Mucosa of stomach (tissue), 1 donor: Measurements from ENCODE around the gene PEX12.
"Not testable (repeated sequence)": the region's sequence is repeated elsewhere in the genome, so short reads cannot be mapped to it uniquely, and the experiment has no call there.

Experiments used
- H3K27me3 ChIP-seq: one replicate; pipeline ENCODE4 v1.7.0; 2013; ENCODE audit warnings: mild to moderate bottlenecking, low read length; ENCODE audit not compliant: control insufficient read depth, insufficient read depth
- H3K36me3 ChIP-seq: one replicate; pipeline ENCODE4 v1.7.0; 2013; ENCODE audit warnings: low read length; ENCODE audit not compliant: control insufficient read depth, insufficient read depth
- H3K4me1 ChIP-seq: one replicate; pipeline ENCODE4 v1.7.0; 2013; ENCODE audit warnings: mild to moderate bottlenecking, low read length; ENCODE audit not compliant: control insufficient read depth, insufficient read depth
- H3K4me3 ChIP-seq: one replicate; pipeline ENCODE4 v1.7.0; 2013; ENCODE audit warnings: low read length
- H3K9ac ChIP-seq: one replicate; pipeline ENCODE4 v1.7.0; 2013; ENCODE audit warnings: mild to moderate bottlenecking, low read length, moderate library complexity
- H3K9me3 ChIP-seq: one replicate; pipeline ENCODE4 v1.7.0; 2013; ENCODE audit warnings: mild to moderate bottlenecking, low read length, moderate library complexity; ENCODE audit not compliant: control insufficient read depth
- donor health status: Pancreatic carcinoma.

PEX12 gene

DNA sequence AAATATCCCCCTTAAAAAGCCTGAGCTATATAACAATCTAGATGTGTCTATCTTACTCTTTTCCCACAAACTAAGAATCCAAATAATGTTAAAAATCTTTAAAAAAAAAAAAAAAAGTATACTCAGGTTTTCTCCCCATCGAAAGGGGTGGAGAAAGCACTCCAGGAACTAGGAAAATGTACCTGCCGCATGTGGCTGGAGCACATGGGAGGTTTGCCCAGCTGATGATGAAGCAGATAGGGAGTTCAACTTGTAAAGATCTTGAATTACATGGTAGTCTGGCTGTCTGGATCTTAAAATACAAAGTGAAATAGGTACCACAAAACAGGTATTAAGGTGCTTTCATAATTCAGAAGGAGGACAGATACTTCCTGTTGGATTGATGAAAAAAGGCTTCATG, 9.0 kb downstream of the PEX12 start:
- H3K9ac ChIP-seq, result no peak overlapping the region
- H3K9me3 ChIP-seq, result no peaks in the 10 kb centered on the region
- H3K27me3 ChIP-seq, result no peaks in the 10 kb centered on the region
- peaks cover 6% of the 10 kb centered on the region for H3K4me1 ChIP-seq
- H3K36me3 ChIP-seq, result no peaks in the 10 kb centered on the region
- H3K4me3 ChIP-seq, result no peak overlapping the region

GRCh38 chr17:35568561-35568960, 9.8 kb downstream of the PEX12 start:
- Histone ChIP-seq H3K36me3 (no peaks in the 10 kb centered on the region), H3K27me3 (no peaks in the 10 kb centered on the region), H3K9ac (peak overlapping the region; percentile 97), H3K4me1 (peaks cover 6% of the 10 kb centered on the region), H3K4me3 (peak overlapping the region; percentile 90), H3K9me3 (no peaks in the 10 kb centered on the region)

- no peak overlapping the region for H3K4me3 ChIP-seq
- H3K27me3 ChIP-seq, result no peaks in the 10 kb centered on the region
- peaks cover 6% of the 10 kb centered on the region for H3K4me1 ChIP-seq
- no peak overlapping the region for H3K9ac ChIP-seq
- H3K9me3 ChIP-seq, result no peaks in the 10 kb centered on the region
- H3K36me3 ChIP-seq, result no peaks in the 10 kb centered on the region
These were observed 11.4 kb downstream of the PEX12 start for GRCh38 chr17:35566968-35567367.

- not testable (repeated sequence) for H3K36me3 ChIP-seq, H3K9me3 ChIP-seq, H3K27me3 ChIP-seq, H3K4me3 ChIP-seq, H3K4me1 ChIP-seq, H3K9ac ChIP-seq
These were observed 15.2 kb downstream of the PEX12 start for GRCh38 chr17:35563181-35563580.

DNA sequence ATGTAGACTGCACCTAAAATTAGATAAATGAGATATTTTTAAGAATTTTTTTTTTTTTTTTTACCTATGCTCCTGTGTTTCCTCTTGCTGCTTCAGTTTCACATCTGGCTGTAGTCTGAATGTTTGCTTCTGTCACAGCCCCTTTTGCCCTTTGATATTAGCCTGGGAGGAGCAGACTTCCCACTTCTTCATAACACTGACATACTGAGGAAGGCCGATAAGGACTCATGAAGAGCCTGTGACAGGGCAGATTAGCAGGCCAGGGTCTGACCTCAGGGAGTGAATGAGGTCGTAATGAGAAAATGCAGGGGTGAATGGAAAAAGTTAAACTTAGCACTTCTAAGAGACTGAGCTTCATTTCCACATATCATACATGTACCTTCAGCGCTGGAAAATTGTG, 17.7 kb downstream of the PEX12 start, which contains the start of gene SLFN14:
Gene SLFN14, minus strand, starts transcription at position 117 of the 400 bp plus-strand sequence. CDS start 2,757 bp downstream, outside the sequence.
- Histone ChIP-seq H3K36me3 (no peaks in the 10 kb centered on the region), H3K27me3 (peaks cover 9% of the 10 kb centered on the region), H3K4me1 (no peaks in the 10 kb centered on the region), H3K9ac (no peak within 1 kb of the TSS), H3K4me3 (no peak within 1 kb of the TSS), H3K9me3 (no peaks in the 10 kb centered on the region)

- Histone ChIP-seq H3K27me3 (peaks cover 9% of the 10 kb centered on the region), H3K9ac (no peak overlapping the region), H3K4me3 (no peak overlapping the region), H3K9me3 (no peaks in the 10 kb centered on the region), H3K36me3 (no peaks in the 10 kb centered on the region), H3K4me1 (no peaks in the 10 kb centered on the region)
These were observed 18.7 kb downstream of the PEX12 start for GRCh38 chr17:35559495-35560210.

- Histone ChIP-seq H3K4me1 (no peaks in the 10 kb centered on the region), H3K36me3 (no peaks in the 10 kb centered on the region), H3K9ac (no peak overlapping the region), H3K4me3 (no peak overlapping the region), H3K9me3 (no peaks in the 10 kb centered on the region), H3K27me3 (peaks cover 9% of the 10 kb centered on the region)
These were observed 21.0 kb downstream of the PEX12 start for GRCh38 chr17:35557353-35557752.

GRCh38 chr17:35555691-35556090, 22.7 kb downstream of the PEX12 start:
- no peak overlapping the region for H3K9ac ChIP-seq
- peaks cover 9% of the 10 kb centered on the region for H3K27me3 ChIP-seq

DNA sequence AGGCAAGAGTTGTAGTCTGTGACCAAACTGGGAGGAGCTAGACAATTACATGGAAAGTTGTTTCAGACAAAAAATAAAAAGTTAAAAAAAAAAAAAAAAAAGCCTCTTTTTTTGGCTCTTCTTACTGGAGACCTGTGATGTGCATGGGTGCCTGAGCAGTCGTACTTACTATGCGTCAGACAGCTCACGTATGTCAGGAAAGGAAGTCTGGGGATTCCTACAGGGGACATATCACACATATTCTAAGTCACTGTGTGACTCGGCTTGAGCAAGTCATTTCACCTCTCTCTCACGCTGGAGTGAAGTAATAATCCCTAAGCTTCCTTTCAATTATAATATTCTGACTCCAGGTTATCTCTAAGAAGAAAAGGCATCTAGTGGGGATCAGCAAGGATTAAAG, 23.7 kb downstream of the PEX12 start:
- no peaks in the 10 kb centered on the region for H3K4me1 ChIP-seq
- H3K9me3 ChIP-seq, result no peaks in the 10 kb centered on the region
- no peaks in the 10 kb centered on the region for H3K36me3 ChIP-seq
- H3K27me3 ChIP-seq, result peaks cover 9% of the 10 kb centered on the region
- H3K9ac ChIP-seq, result no peak overlapping the region
- no peak overlapping the region for H3K4me3 ChIP-seq

More at GRCh38 chr17:35555691-35556090, 22.7 kb downstream of the PEX12 start:
- H3K9me3 ChIP-seq, result no peaks in the 10 kb centered on the region
- H3K4me3 ChIP-seq, result no peak overlapping the region
- no peaks in the 10 kb centered on the region for H3K36me3 ChIP-seq
- H3K4me1 ChIP-seq, result no peaks in the 10 kb centered on the region

GRCh38 chr17:35553310-35553709, 25.1 kb downstream of the PEX12 start:
- H3K9me3 ChIP-seq, result no peaks in the 10 kb centered on the region
- no peak overlapping the region for H3K9ac ChIP-seq
- H3K27me3 ChIP-seq, result peaks cover 6% of the 10 kb centered on the region
- no peaks in the 10 kb centered on the region for H3K36me3 ChIP-seq
- H3K4me3 ChIP-seq, result no peak overlapping the region
- H3K4me1 ChIP-seq, result peaks cover 3% of the 10 kb centered on the region

GRCh38 chr17:35548978-35549377, 29.4 kb downstream of the PEX12 start:
- Histone ChIP-seq H3K9ac (no peak overlapping the region), H3K9me3 (no peaks in the 10 kb centered on the region), H3K36me3 (no peaks in the 10 kb centered on the region), H3K4me3 (no peak overlapping the region), H3K27me3 (no peaks in the 10 kb centered on the region), H3K4me1 (peaks cover 8% of the 10 kb centered on the region)

GRCh38 chr17:35548208-35548810, 30.1 kb downstream of the PEX12 start:
- no peaks in the 10 kb centered on the region for H3K9me3 ChIP-seq
- H3K27me3 ChIP-seq, result no peaks in the 10 kb centered on the region
- H3K4me1 ChIP-seq, result peaks cover 8% of the 10 kb centered on the region
- no peak overlapping the region for H3K4me3 ChIP-seq
- no peak overlapping the region for H3K9ac ChIP-seq
- no peaks in the 10 kb centered on the region for H3K36me3 ChIP-seq
